GM21576 (cell line): Measurements from ENCODE around the gene CSF1.

Source experiments
- ATAC-seq: cut with Tn5 transposase; IDR thresholded peaks from one replicate; pipeline ENCODE4 v1.9.1; 2021; ENCODE audit warnings: mild to moderate bottlenecking, moderate library complexity; ENCODE audit not compliant: unreplicated experiment

Gene CSF1

DNA sequence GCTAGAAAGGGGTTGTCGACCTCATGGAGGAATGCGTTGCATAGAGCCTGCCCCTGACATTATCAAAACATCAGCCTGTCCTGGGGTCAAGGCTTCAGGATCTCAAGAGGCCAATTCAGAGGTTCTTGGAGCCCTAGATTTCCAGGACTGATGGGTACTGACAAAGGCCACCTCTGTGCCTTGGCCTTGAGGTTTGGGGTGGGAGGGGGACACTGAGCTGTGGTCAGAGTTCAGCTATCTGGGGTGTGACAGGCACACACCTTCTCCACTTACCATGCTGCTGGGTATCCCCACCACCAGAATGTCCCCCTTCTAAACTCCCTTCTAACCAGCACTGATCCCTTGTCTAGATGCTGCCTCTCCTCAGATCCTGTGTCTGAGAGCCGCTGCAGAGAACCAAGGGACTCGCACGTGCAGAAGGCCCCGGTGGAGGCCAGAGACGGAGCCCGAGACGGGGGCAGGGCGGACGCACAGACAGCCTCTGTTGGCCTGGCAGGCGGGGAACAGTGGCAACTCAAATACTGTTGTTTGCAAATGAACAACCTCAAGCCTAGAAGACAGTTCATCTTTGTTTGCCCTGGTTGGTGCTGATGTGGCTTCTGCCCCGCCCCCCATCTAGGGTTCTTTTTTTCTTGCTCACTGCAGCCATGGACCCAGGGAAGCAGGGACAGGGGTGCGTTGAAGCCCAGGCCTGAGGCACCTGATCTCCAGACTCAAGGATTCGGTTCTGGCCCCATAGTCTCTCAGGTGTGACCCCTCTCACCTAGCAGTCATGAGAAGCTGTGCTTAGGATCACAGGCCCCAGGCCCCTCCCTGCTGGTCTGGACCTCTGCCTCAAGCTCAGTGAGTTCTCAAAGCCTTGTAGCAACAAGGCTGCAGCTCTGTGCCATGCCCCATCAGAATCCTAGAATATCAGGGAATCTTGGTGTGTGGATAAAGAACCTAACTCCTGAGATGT, 28.1 kb upstream of the CSF1 start:
- no peak for ATAC-seq

DNA sequence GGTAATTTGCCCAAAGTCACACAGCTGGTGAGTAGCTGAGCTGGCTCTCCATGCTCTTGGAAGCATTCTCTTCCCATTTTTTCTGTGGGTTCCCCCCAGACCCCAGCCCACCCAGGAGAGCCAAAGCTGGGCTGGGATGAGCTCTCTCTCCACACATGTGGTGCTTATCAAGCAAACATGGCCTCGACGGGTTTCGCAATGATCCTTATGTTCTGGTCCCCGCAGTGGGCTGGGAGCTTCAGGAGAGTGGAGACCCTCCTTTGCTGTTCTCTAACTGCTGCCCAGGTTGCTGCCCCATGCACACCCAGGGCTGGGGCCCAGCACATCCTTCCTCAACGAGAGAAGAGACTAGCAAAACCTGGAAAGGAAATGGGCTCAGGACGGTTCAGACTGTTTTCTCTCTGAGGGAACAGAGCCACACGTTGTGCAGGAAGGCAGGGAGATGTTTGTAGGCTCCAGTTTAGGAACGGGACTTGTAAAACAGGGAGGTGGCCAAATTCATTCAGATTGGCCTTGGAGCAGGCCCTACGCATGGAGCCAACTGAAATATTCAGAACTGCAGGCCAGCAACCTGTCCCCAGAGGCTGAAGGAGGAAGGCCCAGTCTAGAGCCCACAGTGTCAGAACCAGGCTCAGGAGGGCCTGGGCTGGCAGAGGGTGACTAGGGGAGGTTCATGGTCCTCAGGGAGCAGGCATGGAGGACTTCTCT, 27.2 kb upstream of the CSF1 start:
- no peak for ATAC-seq

DNA sequence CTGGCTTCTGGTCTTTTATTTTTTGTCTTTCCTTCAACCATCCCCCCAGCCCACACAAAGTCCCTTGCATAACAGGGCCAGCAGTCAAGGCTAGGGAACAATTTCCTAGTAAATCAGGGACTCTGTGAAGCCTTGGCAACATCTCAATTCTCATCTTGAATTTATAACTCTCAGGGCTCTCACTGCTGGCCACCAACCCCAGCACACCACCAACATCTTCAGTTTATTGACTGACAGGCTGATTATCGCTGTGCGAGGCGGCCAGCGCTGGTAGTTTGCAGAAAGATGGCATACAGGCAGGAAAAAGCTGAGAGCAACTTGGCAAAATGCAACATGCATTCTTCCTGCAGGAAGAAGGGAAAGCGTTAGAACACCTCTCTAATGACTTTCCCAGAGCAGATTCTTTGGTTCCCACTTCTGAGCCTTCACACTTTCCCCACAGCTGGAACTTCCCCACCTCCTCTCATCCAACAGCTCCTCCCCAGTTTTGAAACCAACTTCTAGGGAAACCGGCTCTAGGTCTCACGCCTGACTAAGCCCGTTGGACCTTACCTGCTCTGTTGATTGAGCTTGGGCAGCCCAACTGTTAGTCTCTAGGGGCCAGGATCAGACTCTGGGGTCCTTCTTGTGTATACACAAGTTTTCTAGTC, 26.3 kb upstream of the CSF1 start:
- no peak for ATAC-seq

DNA sequence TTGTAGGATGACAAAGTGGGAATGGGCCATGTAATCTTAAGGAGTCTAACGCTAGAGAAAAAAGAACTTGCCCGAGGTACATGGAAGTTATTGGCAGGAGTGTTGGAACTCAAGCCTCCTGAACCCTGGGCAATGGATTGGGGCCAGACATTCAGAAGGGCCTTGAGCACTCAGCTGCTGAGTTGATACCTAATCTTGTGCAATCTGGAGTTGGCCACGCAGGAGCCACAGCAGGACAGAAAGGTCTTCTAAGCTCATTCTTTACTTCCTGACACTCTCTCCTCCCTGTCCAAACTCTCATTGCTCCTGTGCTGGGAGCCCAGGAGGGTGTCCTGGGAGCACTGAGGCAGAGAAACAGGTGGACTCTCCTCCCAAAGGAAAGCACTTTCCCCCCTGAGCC, 25.1 kb upstream of the CSF1 start:
- no peak for ATAC-seq

DNA sequence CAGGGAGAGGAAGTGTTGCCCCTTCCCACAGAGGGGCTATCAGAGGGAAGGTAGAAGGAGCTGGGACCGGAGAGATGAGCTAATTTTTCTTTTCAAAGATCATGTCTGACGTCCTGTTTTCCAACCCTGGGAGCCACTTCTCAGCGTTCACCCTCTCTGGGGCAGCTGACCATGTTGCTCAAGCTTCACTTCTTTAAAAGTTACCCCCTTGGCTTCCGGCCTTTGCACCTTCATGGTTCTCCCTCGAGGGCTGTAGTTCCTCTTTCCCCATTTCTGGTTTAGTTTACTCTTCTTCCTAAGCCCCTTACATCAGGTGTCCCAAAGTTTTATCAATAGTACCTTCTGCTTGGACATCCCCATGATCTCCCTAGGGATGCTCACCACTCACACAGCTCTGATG, 23.8 kb upstream of the CSF1 start:
- ATAC-seq = no peak

DNA sequence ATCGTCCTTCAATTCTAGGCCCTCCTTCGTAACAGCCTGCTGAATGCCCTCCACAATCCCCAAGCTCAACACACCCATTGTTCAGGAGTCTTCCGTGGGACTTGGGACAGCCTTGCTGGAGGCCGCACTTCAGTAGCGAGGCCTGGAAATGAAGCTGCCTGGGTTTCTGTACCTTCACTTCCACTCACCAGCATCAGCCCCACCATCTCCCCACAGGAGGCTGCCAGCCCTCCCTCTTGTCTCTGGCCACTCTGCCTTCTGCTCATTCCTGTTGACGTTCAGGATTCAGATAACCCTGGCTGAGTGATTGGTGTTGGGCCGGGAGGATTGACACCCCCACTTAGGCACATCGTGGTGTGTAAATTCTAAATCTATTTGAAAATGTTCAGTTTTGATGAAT, 23.4 kb upstream of the CSF1 start:
- ATAC-seq = no peak

DNA sequence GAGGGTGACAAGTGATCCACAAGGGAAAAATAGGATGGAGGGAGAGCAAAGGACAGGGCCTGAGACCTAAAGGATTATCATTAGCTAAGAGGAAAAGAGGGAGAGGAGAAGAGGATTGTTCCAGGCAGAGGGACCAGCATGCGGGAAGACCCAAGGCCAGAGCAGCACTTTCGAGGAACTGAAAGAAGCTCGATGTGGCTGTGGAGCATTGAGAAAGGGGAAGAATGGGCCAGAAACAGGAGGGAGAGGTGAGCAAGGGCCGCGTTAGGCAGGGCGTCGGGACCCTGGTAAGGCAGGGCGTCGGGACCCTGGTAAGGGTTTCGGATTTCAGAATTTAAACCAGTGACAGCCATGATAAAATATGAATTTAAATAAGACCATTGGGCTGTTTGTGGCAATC, 22.8 kb upstream of the CSF1 start:
- ATAC-seq = no peak

DNA sequence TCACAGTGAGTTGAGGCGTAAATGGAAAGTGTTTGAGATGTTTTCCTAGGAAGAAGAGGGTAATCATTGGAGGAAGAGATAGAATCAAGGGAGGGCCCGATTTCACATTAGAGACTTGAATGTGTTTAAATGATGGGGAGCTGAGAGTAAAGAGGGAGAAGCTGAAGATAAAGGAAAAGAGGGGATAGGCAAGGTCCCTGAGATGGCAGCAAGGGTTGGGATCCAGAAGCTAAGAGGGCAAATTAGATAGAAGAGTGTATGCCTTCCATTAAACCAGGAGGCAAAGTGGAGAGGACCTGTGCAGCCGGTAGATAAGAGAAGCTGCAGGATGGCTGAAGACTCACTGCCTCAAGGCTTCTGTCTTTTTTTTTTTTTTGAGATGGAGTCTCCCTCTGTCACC, 21.6 kb upstream of the CSF1 start:
- no peak for ATAC-seq

DNA sequence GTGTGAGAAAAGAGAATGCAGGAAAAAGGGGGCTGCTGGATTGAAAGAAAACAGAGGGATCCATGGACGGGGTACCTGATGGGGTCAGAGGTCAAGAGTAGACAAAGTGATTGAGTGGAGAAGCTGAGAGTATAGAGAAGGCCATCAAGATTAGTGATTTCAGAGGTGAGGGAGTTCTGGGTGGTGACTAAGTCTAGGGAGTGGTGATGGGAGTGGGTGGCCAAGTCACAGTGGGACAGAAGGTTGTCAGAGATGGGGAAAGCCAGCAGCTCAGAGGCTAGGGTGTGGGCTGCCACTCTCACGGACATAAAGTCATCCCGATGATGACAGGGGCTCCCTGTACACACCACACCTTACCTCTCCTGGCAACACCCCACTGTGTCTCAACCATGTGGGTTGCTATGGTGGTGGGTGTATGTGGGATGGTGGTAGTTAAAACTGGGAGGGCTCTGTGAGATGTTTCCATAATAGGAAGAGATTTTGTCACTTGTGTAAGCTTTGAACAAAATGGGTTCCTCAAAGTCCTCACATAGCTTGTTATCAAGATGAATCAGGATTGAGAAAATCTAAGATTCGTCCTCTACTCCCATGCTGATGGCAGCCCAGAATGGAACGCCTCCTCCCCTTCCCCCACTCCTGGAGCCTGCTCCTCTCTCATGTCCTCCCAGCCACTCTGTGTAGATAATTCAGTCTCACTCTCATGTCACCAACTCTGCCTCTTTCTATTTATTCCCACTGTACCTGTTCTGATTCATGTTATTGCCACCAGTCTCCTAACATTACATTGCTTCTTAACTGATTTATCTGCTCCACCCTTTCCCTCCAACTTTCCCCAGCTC, 20.3 kb upstream of the CSF1 start:
- ATAC-seq = no peak

DNA sequence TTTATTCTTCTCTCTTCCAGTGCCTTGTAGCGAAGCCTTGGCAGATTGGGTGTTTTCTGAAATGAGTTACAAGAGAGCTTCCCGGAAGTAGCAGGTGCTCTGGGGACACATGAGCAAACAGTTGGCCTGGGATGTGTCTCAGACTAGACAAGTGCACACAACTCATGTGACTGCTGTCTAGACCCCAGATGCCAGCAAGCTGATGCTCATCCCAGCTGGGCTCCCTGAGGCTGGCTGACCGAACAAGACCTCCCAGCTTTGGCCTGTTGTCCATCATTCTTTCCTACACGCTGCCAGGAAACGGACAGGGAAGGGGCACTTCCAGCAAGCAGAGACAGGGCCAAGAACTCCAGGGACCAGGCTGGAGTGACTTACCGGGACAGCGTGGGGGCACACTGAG, 18.7 kb upstream of the CSF1 start:
- ATAC-seq = no peak

DNA sequence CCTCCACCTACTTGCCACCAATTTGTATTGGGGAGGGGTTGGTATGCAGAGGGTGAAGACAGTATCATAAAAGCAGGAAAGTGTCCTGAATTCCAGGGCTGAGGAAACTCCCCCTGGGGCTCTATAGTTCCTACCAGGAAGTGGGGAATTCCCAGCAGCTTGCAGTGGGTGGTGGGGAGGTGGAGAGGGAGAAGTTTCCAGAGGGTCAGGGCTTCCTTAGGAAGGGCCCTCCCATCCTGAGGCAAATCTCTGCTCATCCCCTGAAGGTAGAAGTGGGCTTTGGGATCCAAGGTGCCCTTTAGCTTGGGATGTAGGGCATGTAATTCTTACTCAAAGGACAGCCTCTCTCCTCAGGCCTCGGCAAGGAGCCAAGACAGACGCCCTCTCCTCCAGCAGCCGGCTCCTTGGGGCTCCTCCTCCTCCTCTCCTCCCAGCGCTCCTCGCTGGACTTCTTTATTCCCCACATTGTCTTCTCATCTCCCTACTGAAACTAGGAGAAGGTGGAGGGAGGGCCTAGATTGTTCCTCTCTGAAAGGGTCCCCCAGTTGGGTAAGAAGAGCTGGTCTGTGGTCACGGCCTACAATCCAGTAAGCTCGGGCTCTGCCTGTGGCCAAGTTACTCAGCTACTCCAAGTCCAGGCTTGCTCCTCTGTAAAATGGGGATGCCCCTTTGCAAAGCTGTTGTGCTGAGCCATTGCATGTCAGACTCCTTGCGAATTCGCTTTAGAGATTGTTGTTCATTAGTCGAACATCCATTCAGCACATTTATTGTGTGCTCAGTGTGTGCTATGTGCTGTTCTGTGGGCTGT, 17.9 kb upstream of the CSF1 start:
- no peak for ATAC-seq

DNA sequence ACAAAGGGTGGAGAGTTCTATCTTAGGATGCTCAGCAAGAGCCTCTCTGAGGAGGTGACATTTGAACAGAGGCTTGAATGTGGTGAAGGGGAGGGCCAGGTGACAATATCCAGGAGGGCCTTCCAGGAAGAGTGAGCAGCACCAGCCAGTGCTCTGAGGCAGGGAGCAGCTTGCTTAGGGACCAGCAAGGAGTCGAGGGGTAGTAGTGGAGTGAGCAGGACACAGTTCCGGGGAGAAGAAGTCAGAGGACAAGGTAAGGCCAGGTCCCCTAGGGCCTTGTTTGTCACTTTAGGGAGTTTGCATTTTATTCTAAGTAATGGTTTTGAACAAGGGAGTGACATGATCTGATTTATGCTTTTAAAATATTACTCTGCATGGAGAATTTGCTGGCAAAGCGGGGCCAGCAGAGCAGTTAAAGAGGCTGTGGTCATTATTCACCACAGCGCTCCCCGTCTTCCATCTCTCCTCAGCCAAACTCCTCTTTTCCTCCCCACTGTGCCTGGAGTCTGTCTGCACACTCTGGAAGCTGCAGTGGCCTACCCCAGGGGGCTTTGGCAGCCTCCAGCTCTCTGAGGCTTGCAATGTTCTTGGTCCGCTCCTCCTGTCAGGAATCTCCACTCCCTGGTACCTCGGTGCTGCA, 17.0 kb upstream of the CSF1 start:
- no peak for ATAC-seq

DNA sequence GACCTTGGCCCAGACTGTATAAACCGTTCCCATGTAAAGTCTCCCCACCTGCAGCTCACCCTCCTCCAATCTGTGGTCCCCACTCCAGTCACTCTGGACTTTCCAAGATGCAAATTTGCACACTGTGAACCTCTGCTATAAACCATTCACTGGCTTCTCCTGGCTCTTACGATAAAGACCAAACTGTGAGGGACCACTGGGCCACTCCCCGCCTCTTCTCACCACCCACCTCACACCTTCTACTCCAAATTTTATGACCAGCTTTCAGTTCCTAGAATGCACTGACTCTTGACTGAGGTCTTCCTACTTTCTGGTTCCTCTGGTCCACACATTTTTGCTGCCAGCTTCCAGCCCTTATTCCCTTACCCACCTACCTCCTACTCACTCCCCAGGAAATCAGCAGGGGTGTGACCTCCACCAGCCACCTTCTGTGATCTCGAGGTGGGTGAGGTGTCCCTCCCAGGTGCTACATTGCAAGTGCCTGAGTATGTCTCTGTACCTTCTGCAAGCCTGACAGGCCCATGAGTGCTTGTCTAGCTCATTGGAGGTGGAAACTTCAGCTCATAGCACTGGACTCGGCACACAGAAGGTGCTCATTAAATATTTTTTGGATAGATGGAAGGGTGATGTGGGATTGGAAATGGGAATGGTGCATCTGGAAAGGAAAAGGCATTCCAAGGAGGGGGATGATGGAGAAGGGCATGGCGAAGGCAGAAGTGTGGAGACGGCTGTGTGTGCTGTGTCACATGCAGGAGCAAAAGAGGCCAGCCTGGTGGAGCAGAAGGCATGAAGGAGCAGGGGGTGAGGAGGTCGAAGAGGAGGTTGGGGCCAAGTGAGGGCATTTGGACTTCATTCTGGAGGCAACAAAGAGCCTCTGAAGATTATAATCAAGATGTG, 15.6 kb upstream of the CSF1 start:
- ATAC-seq = peak; percentile 43

DNA sequence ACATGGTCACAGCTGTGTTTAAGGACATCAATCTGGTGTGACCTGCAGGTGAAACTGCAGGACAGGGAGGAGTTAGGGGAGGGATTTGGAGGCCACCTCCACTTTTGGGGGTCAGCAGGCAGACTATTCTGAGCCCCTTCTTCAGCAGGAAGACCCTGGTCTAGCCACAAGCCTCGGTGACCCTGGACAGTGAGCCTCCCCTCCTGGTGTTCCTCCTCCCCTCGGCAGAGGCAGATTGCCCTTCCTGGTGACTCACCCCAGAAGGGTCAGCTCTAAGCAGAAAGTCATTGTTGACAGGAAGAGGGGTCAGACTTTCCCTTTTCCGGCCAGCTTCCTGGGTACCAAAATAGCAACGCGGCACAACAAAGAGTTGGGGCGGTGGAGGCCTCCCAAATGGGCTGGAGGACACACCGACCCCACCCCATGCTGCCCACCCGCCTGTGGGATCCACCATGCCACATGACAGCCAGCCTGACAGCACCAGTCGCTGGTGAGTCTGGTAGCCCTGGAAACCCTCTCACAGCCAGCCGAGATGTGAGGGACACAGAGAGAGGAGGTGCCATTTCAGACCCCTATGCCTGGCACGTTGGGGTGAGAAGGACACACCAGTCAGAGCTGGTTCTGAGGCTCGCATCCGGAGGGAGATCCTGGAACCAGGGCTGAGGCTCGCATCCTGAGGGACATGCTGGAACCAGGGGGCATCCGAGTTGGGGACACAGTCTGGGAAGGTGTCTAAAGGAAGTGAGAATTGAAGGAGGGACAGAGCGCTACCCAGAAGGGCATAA, 14.7 kb upstream of the CSF1 start:
- ATAC-seq = no peak

DNA sequence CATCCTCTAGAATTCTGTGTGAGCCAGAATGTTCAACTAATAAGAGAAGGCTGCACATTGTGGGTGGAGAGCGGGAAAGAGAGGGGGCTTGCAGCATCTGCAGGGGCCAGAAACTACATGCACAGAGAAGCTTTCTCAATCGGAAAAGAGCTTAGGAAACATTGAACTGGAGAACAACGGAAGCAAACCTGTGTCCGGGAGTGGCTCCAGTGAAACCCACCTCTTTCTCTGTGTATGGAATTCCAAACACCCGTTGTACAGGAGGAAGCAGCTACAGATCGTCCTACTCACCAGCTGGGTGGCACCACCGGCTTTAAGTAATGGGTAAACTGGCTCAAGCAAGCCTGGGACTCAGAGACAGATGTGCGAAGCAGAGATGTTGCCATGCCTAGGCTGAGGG, 14.0 kb upstream of the CSF1 start:
- no peak for ATAC-seq

DNA sequence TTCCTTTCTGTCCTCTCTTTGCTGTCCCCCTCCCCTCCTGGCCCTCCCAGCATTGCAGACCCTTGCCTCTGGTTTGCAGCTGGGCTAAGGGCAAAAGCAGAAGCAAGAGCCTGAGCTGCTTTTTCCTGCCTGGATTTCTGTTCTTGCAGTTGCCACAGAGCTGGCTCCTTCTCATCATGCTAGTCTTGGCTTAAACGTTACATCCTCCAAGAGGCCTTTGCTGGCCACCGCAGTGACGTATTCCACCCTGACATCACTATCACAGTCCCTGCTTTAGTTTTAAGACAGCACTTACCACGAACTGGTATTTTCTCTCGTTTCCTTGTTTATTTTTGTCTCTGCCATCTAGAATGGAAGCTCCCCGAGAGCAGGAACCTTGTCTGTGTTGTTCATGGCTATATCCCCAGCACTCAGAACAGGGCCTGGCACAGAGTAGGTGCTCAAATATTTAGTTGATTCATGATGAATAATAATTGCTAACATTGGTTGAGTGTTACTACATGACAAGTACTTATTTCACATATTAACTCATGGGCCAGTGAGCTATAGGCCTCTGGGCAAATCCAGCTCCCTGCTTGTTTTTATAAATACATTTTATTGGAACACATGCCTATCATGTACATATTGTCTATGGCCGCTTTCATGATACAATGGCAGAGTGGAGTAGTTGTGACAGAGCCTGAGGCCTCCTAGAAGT, 13.2 kb upstream of the CSF1 start:
- ATAC-seq = no peak

DNA sequence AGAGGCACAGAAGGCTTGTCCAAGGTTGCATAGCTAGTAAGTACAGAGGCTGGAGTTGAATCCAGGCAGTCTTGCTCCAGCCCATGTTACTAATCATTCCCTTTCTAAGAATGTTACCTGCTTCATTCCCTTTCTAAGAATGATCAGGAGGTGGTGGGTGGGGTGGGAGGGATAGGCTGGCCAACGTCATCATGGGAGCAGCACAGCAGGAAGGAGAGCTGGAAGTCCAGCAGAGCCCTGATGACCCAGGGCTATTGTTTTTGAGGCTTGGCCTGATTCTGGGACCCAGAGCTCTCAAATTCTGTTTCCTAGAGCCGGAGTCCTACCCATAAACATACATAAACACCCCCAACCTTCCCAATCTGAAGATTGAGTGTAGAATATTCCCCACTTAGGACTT, 11.8 kb upstream of the CSF1 start:
- no peak for ATAC-seq
